WTC11 (cell line): ENCODE data around the gene ABL1. TPM values are rescaled to one million over a fixed set of nuclear protein-coding genes. Genes with fewer than 3 reads are reported as not detected.

Experiments used
- ATAC-seq: fragments of 200-7000 bp; cut with Tn5 transposase; 2 replicates; pipeline ENCODE4 v1.10.0; 2021; ENCODE audit warnings: mild to moderate bottlenecking, moderate library complexity
- CTCF ChIA-PET: fragments of 300-600 bp; sonication (Branson Sonifier 250); formaldehyde crosslinking; loops from one replicate; lab custom pipeline; 2021; ENCODE audit warnings: antibody characterized with exemption; lab: Charles Lee
- POLR2A ChIA-PET: fragments of 350-600 bp; sonication (Branson Sonifier 250); formaldehyde crosslinking; loops from one replicate; lab custom pipeline; 2021; ENCODE audit warnings: antibody characterized with exemption; lab: Charles Lee
- DNase-seq: peaks from one replicate; pipeline ENCODE4 v3.0.0; 2021; ENCODE audit warnings: low spot score
- H3K27ac Mint-ChIP-seq: 2 replicates; pipeline ENCODE4 v1.8.0; 2021; ENCODE audit warnings: mixed read lengths
- H3K27me3 Mint-ChIP-seq: 2 replicates; pipeline ENCODE4 v1.8.0; 2021; ENCODE audit warnings: low read depth, mild to moderate bottlenecking, moderate library complexity, mixed read lengths
- H3K36me3 Mint-ChIP-seq: 2 replicates; pipeline ENCODE4 v1.8.0; 2021; ENCODE audit warnings: mixed read lengths
- H3K4me1 Mint-ChIP-seq: 2 replicates; pipeline ENCODE4 v1.8.0; 2022; ENCODE audit warnings: mixed read lengths
- H3K4me3 Mint-ChIP-seq: 2 replicates; pipeline ENCODE4 v1.8.0; 2021; ENCODE audit warnings: mild to moderate bottlenecking, moderate library complexity, mixed read lengths
- H3K9me3 Mint-ChIP-seq: 2 replicates; pipeline ENCODE4 v1.8.0; 2021; ENCODE audit warnings: mixed read lengths
- AFF4 ChIP-seq: sonication (generic); formaldehyde crosslinking; IDR thresholded peaks from 2 replicates; pipeline ENCODE4 v1.8.1; 2023; ENCODE audit warnings: mild to moderate bottlenecking, missing genetic modification reagents, borderline replicate concordance
- AR ChIP-seq: fragments of 250-450 bp; sonication (Bioruptor Pico); IDR thresholded peaks from 2 replicates; pipeline ENCODE4 v1.9.0; 2021; ENCODE audit warnings: mild to moderate bottlenecking
- CREB1 ChIP-seq: sonication (generic); formaldehyde crosslinking; IDR thresholded peaks from 2 replicates; pipeline ENCODE4 v1.8.0; 2023; ENCODE audit warnings: mild to moderate bottlenecking, missing genetic modification reagents
- FOXK1 ChIP-seq: sonication (generic); formaldehyde crosslinking; IDR thresholded peaks from 2 replicates; pipeline ENCODE4 v1.8.0; 2022; ENCODE audit warnings: mild to moderate bottlenecking, moderate library complexity, missing genetic modification reagents
- NR2C2 ChIP-seq: sonication (generic); formaldehyde crosslinking; IDR thresholded peaks from 2 replicates; pipeline ENCODE4 v1.8.0; 2022; ENCODE audit warnings: mild to moderate bottlenecking, missing genetic modification reagents
- NR3C1 ChIP-seq: sonication (generic); formaldehyde crosslinking; conservative IDR thresholded peaks from 2 replicates; pipeline ENCODE4 v1.8.1; 2023; ENCODE audit warnings: low read depth, mild to moderate bottlenecking, missing genetic modification reagents
- RORB ChIP-seq: fragments of 250-450 bp; sonication (Bioruptor Pico); IDR thresholded peaks from 2 replicates; pipeline ENCODE4 v1.9.0; 2021; ENCODE audit warnings: mild to moderate bottlenecking
- SP1 ChIP-seq: sonication (generic); formaldehyde crosslinking; conservative IDR thresholded peaks from 2 replicates; pipeline ENCODE4 v1.8.1; 2022; ENCODE audit warnings: missing genetic modification reagents
- TP53 ChIP-seq: sonication (generic); formaldehyde crosslinking; IDR thresholded peaks from 2 replicates; pipeline ENCODE4 v1.8.1; 2023; ENCODE audit warnings: mild to moderate bottlenecking, missing genetic modification reagents
- USF1 ChIP-seq: sonication (generic); formaldehyde crosslinking; IDR thresholded peaks from 2 replicates; pipeline ENCODE4 v1.8.0; 2022; ENCODE audit warnings: mild to moderate bottlenecking, missing genetic modification reagents
- ZMAT4 ChIP-seq: fragments of 250-450 bp; sonication (Bioruptor Pico); IDR thresholded peaks from 2 replicates; pipeline ENCODE4 v1.9.0; 2021; ENCODE audit warnings: mild to moderate bottlenecking
- ZNF423 ChIP-seq: fragments of 250-450 bp; sonication (Bioruptor Pico); IDR thresholded peaks from 2 replicates; pipeline ENCODE4 v2.1.2; 2022; ENCODE audit warnings: mild to moderate bottlenecking, moderate library complexity
- total RNA-seq: library from RNA; stranded (reverse); gene quantifications from 3 replicates; pipeline ENCODE4 v1.2.3, GENCODE V29; 2021

The ABL1 gene
- total RNA-seq, 1 experiment from 2014 or later: 104 TPM

- Mint-ChIP-seq H3K27ac (peak overlapping the region; percentile 98), H3K4me3 (peak overlapping the region; percentile 42), H3K9me3 (peaks cover 10% of the 10 kb centered on the region), H3K4me1 (peaks cover 52% of the 10 kb centered on the region), H3K36me3 (peaks cover 13% of the 10 kb centered on the region), H3K27me3 (no peaks in the 10 kb centered on the region)
- ChIA-PET CTCF (interaction anchor here (0.6 to 1.8 kb wide), 10 partner anchors 13 to 174 kb away, joined by 3 to 8 read pairs (median 3); partner anchors contain the start of gene EXOSC2), POLR2A (interaction anchor here (0.5 to 1.0 kb wide), 4 partner anchors 16 to 100 kb away, joined by 3 to 5 read pairs (median 3); no protein-coding TSS in a partner anchor)
- peak; percentile 95 for ATAC-seq
- no peak for DNase-seq
- TF ChIP-seq SP1 (CRISPR knock-in tag) (peak; percentile 21; the same call in 1 of the 2 replicates), ZNF423 (no peak), AR (CRISPR knock-in tag) (no peak)
These were observed 10.3 kb upstream of the ABL1 start for GRCh38 chr9:130824643-130825350.

GRCh38 chr9:130825351-130825651 lies 9.8 kb upstream of the ABL1 start:
- peaks cover 54% of the 10 kb centered on the region for H3K4me1 Mint-ChIP-seq
- H3K9me3 Mint-ChIP-seq: peaks cover 10% of the 10 kb centered on the region
- no peaks in the 10 kb centered on the region for H3K27me3 Mint-ChIP-seq
- DNase-seq (no peak), ATAC-seq (no peak)
- H3K4me3 Mint-ChIP-seq: peak overlapping the region; percentile 42
- H3K27ac Mint-ChIP-seq: peak overlapping the region; percentile 98
- ChIA-PET CTCF (interaction anchor here (0.6 to 1.8 kb wide), 6 partner anchors 14 to 124 kb away, joined by 3 to 8 read pairs (median 6); no protein-coding TSS in a partner anchor), POLR2A (interaction anchor here (0.6 to 0.7 kb wide), 2 partner anchors 22 to 54 kb away, joined by 3 to 5 read pairs; no protein-coding TSS in a partner anchor)
- TF ChIP-seq NR2C2 (CRISPR knock-in tag) (no peak), FOXK1 (CRISPR knock-in tag) (no peak), NR3C1 (CRISPR knock-in tag) (no peak), ZNF423 (no peak), AFF4 (CRISPR knock-in tag) (no peak), USF1 (CRISPR knock-in tag) (no peak), RORB (CRISPR knock-in tag) (no peak), TP53 (no peak), ZMAT4 (CRISPR knock-in tag) (no peak)
- H3K36me3 Mint-ChIP-seq: peaks cover 13% of the 10 kb centered on the region

- Mint-ChIP-seq H3K4me3 (no peak overlapping the region), H3K36me3 (peaks cover 13% of the 10 kb centered on the region), H3K27me3 (no peaks in the 10 kb centered on the region), H3K27ac (peak overlapping the region; percentile 88; the same call in 1 of the 2 replicates), H3K4me1 (peaks cover 59% of the 10 kb centered on the region), H3K9me3 (peaks cover 10% of the 10 kb centered on the region)
- ChIA-PET POLR2A (interaction anchor here (0.7 kb wide), 1 partner anchor 21 kb away, joined by 3 read pairs; no protein-coding TSS in a partner anchor), CTCF (interaction anchor here (0.5 to 1.8 kb wide), 4 partner anchors 14 to 125 kb away, joined by 3 to 8 read pairs (median 4); no protein-coding TSS in a partner anchor)
- DNase-seq: no peak
- ATAC-seq: no peak
- TF ChIP-seq ZMAT4 (CRISPR knock-in tag): no peak
- TF ChIP-seq AFF4 (CRISPR knock-in tag): no peak
- no peak for TF ChIP-seq CREB1 (CRISPR knock-in tag)
These were observed 9.2 kb upstream of the ABL1 start for GRCh38 chr9:130825809-130826208.
